RPMI8226 (cell line): ENCODE data around the gene AKR7A2.
"Not testable (repeated sequence)": the region's sequence is repeated elsewhere in the genome, so short reads cannot be mapped to it uniquely, and the experiment has no call there.

ENCODE experiments used
- DNase-seq: peaks from one replicate; pipeline ENCODE4 v3.0.0-alpha.2; 2015

AKR7A2 gene

DNA sequence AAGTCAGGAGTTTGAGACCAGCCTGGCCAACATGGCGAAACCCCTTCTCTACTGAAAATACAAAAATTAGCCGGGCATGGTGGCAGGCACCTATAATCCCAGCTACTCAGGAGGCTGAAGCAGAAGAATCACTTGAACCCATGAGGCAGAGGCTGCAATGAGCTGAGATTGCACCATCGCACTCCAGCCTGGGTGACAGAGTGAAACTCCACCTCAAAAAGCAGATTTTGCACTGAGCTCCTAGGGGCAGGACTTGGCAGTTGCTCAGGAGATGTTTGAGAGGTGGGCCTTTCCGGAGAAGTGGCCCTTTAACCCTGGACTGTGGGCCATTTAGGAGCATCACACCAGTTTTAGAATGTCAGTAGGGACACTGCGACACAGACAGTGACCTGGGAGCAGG is 55.6 kb downstream of the AKR7A2 start:
- DNase-seq, result not testable (repeated sequence)

DNA sequence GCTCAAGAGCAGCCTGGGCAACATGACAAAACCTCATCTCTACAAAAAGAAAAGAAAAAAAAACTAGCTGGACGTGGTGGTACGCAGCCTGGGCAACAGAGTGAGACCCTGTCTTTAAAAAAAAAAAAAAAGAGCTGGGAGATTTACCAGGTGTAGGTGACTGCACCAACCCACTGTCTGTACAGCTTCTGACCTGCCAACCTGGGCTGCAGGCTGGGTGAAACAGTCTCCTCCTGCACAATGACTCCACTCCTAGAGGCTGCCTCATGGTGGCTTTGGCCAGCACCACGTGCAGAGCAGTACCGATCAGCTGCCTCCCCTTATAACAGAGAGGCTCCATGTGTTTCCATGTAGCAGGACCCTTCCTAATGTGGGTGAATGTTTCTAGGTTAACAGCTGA is 56.7 kb downstream of the AKR7A2 start:
- DNase-seq, result no peak

DNA sequence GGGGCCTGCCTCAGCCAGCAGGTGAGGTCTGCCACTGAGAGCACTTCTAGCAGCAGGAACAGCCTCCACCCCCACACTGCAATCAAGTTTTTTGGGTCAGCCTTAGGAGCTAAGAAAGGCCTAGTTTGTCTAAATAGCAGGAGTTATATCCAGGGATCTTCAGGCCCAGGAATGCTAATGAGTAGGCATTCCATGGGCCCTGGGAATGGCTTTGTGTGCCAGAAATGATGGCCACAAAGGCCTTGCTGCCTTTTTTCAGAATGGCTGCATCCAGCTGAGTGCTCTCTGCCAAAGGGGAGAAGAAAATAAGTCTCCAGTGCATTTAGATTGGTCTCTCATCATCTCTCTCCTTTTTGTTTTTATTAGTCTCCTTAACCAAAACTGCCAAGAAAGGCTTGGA is 57.5 kb downstream of the AKR7A2 start:
- DNase-seq, result no peak
